Brain microvascular endothelial cell (primary cell): Measurements from ENCODE around the gene ALDH1A1.

Experiments used
- DNase-seq: peaks from one replicate; pipeline ENCODE4 v3.0.0-alpha.2; 2020
- H3K27ac ChIP-seq: fragments of 250-450 bp; sonication (Bioruptor Pico); 2 replicates; pipeline ENCODE4 v1.5.1; 2020; ENCODE audit warnings: mild to moderate bottlenecking, moderate library complexity
- H3K27me3 ChIP-seq: fragments of 250-450 bp; sonication (Bioruptor Pico); replicated peaks from 2 replicates; pipeline ENCODE4 v1.5.1; 2020; ENCODE audit warnings: mild to moderate bottlenecking
- H3K36me3 ChIP-seq: fragments of 250-450 bp; sonication (Bioruptor Pico); replicated peaks from 2 replicates; pipeline ENCODE4 v1.5.1; 2020; ENCODE audit warnings: mild to moderate bottlenecking
- H3K4me3 ChIP-seq: 2 replicates; pipeline ENCODE4 v1.5.1; 2011; ENCODE audit warnings: low read depth, mild to moderate bottlenecking, control low read depth, low read length, moderate library complexity
- CTCF ChIP-seq: IDR thresholded peaks from 2 replicates; pipeline ENCODE4 v1.5.1; 2011; ENCODE audit warnings: low read depth, mild to moderate bottlenecking, moderate library complexity, low read length, control low read depth, inconsistent platforms; ENCODE audit errors: missing control alignments
- in situ Hi-C: cut with HindIII; loops from 2 replicates; pipeline ENCODE4 v1.10.0; 2017; ENCODE audit warnings: low sequenced_read_pairs, low pct_ligation_motif_present

Gene ALDH1A1

GRCh38 chr9:72921888-72922654, 30.8 kb downstream of the ALDH1A1 start:
- Histone ChIP-seq H3K4me3 (no peak overlapping the region), H3K36me3 (no peaks in the 10 kb centered on the region), H3K27me3 (no peaks in the 10 kb centered on the region), H3K27ac (no peak overlapping the region)
- DNase-seq: no peak
- in situ Hi-C loops: no loop called here
- no peak for TF ChIP-seq CTCF

DNA sequence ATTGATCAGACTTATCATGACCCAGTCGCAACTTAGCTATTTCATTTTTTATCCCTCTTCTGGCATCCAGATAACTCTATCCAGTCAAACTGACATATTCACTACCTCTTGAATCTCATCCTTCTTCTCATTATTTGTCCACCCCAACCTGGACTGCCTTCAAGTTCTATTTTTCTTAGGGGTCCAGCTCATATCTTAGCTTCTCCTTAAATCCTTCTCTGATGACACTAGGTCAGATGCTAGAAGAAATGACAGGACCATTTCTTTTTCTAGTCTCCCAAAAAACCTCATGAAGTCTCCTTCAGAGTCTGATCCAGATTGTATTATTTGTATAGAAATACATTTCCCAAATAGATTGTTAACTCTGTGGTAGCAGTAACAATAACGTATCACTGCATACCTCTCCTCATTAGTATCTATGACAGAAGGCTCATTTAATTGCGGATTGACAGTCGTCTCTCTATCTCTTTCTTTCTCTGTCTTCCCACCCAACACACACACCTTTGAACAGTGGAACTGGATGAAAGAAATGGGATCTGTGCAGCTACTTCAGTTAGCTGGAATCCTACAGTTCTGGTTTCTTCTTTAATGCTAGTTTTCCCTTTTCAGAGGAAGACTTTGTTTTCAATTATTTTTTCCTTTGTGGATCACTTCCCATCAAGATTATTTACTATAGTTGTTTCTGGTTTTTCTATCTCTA, 33.5 kb downstream of the ALDH1A1 start:
- no peak for TF ChIP-seq CTCF
- no peaks in the 10 kb centered on the region for H3K36me3 ChIP-seq
- in situ Hi-C loops: no loop called here
- no peak overlapping the region for H3K4me3 ChIP-seq
- no peaks in the 10 kb centered on the region for H3K27me3 ChIP-seq
- DNase-seq: no peak
- H3K27ac ChIP-seq: no peak overlapping the region

DNA sequence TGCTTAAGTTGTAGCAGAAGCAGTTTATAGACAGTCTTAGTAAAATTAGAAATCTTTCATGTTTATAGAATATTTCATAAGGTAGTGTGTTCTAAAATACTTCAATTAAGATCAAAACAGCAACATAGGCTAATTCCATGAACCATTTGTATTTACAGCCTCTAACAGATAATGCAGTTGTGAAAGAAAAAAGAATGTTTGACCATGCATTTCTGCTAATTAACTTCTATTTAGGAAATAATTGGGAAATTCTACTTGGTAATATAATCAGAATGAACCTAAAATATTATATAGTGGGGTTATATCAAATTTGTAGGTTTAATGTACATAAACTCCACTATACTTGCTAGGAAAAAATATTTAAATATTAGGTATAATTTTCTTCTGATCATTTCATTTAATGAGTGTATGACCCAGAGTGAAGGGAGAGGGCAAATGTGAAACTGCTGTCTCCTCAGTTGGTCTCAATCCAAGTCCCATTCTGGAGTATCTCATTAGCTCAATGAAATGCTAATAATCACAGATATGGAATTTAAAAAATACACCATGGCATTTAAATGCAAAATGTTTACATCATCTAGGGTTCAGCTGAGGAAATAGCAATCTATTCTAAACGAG, 34.9 kb downstream of the ALDH1A1 start:
- H3K36me3 ChIP-seq: no peaks in the 10 kb centered on the region
- TF ChIP-seq CTCF: no peak
- no peak overlapping the region for H3K4me3 ChIP-seq
- in situ Hi-C loops: no loop called here
- H3K27ac ChIP-seq: no peak overlapping the region
- no peaks in the 10 kb centered on the region for H3K27me3 ChIP-seq
- no peak for DNase-seq

DNA sequence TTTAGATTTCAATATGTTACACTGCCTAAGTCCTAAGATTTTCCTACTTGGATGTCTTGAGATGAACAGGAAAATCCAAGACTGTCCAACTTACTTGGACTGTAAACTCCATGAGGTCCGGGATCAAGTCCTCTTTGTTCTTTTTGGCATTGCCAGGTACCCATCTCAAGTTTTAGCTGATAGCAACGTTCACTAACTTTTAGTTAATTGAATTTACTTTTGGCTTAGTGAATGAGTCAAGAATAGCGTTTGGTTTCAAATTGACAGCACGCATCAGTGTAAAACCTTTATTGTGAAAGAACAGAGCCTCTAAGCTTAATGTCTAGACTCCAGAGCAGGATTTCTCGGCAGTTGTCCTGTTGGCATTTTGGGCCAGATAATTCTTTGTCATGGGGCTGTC, 37.2 kb downstream of the ALDH1A1 start:
- no peak overlapping the region for H3K4me3 ChIP-seq
- no peaks in the 10 kb centered on the region for H3K36me3 ChIP-seq
- in situ Hi-C loops: no loop called here
- no peak overlapping the region for H3K27ac ChIP-seq
- H3K27me3 ChIP-seq: no peaks in the 10 kb centered on the region
- no peak for TF ChIP-seq CTCF
- no peak for DNase-seq

DNA sequence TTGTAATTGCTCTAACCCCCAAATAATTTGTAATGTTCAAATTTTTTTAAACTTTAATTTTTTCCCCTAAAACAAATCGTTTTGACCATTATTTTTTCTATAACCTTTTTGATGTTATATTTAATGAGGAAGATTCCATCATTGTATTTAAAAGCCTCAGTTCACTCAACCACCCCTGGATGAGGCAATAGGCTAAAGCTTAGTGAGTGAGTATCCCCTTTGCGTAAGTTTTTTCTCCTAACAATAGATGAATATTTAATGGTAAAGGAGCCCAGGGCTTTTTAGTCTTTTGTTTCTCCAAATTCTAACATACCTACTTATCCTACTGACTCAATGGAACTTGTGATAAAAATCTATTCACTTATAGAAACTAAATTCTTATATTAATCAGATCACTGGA, 38.1 kb downstream of the ALDH1A1 start:
- DNase-seq: no peak
- Histone ChIP-seq H3K4me3 (no peak overlapping the region), H3K36me3 (no peaks in the 10 kb centered on the region), H3K27me3 (no peaks in the 10 kb centered on the region), H3K27ac (no peak overlapping the region)
- TF ChIP-seq CTCF: no peak
- in situ Hi-C loops: no loop called here
